Astrocyte (in vitro differentiated cells and primary cell): ENCODE data around the gene RPA3. TPM values are rescaled to one million over a fixed set of nuclear protein-coding genes. Genes with fewer than 3 reads are reported as not detected.

Experiments used
- DNase-seq: peaks from one replicate; pipeline ENCODE4 v3.0.0-alpha.2; 2010; ENCODE audit warnings: low read depth
- FAIRE-seq: peaks from 2 replicates; lab custom pipeline; 2011; peaks lifted over from hg19 to GRCh38; lab: Jason Lieb, UNC
- H2AFZ ChIP-seq: 2 replicates; pipeline ENCODE4 v1.6.0; 2012; ENCODE audit warnings: low read depth, low read length, inconsistent platforms
- H3K27ac ChIP-seq: 2 replicates; pipeline ENCODE4 v1.5.1; 2011; ENCODE audit warnings: low read depth, low read length, inconsistent platforms
- H3K27me3 ChIP-seq: 2 replicates; pipeline ENCODE4 v1.6.0; 2011; ENCODE audit warnings: low read length, inconsistent platforms; ENCODE audit not compliant: insufficient read depth
- H3K36me3 ChIP-seq: 2 replicates; pipeline ENCODE4 v1.5.1; 2011; ENCODE audit warnings: low read length, inconsistent platforms; ENCODE audit not compliant: insufficient read depth
- H3K4me1 ChIP-seq: 2 replicates; pipeline ENCODE4 v1.5.1; 2011; ENCODE audit warnings: low read length, inconsistent platforms; ENCODE audit not compliant: insufficient read depth
- H3K4me2 ChIP-seq: 2 replicates; pipeline ENCODE4 v1.6.0; 2012; ENCODE audit warnings: low read length, inconsistent platforms
- H3K4me3 ChIP-seq: 2 replicates; pipeline ENCODE4 v1.5.1; 2011; ENCODE audit warnings: low read depth, mild to moderate bottlenecking, low read length, inconsistent platforms; ENCODE audit not compliant: insufficient read depth
- H3K79me2 ChIP-seq: 2 replicates; pipeline ENCODE4 v1.6.0; 2012; ENCODE audit warnings: mild to moderate bottlenecking, low read length, inconsistent platforms; ENCODE audit not compliant: insufficient read depth
- H3K9ac ChIP-seq: 2 replicates; pipeline ENCODE4 v1.6.0; 2012; ENCODE audit warnings: mild to moderate bottlenecking, low read length, inconsistent platforms
- H3K9me3 ChIP-seq: 2 replicates; pipeline ENCODE4 v1.5.1; 2012; ENCODE audit warnings: low read depth, mild to moderate bottlenecking, low read length, inconsistent platforms; ENCODE audit not compliant: insufficient read depth
- H4K20me1 ChIP-seq: 2 replicates; pipeline ENCODE4 v1.6.0; 2012; ENCODE audit warnings: low read length, inconsistent platforms; ENCODE audit not compliant: insufficient read depth
- H3K27ac Mint-ChIP-seq: one replicate; pipeline ENCODE4 v1.8.0; 2021; ENCODE audit warnings: mild to moderate bottlenecking, mixed read lengths; ENCODE audit not compliant: unreplicated experiment
- H3K27me3 Mint-ChIP-seq: one replicate; pipeline ENCODE4 v1.8.0; 2021; ENCODE audit warnings: low read depth, mixed read lengths; ENCODE audit not compliant: unreplicated experiment
- H3K36me3 Mint-ChIP-seq: one replicate; pipeline ENCODE4 v1.8.0; 2021; ENCODE audit warnings: low read depth, mixed read lengths; ENCODE audit not compliant: unreplicated experiment
- H3K4me1 Mint-ChIP-seq: one replicate; pipeline ENCODE4 v1.8.0; 2021; ENCODE audit warnings: low read depth, mixed read lengths; ENCODE audit not compliant: unreplicated experiment
- H3K4me3 Mint-ChIP-seq: one replicate; pipeline ENCODE4 v1.8.0; 2021; ENCODE audit warnings: mild to moderate bottlenecking, moderate library complexity, mixed read lengths; ENCODE audit not compliant: unreplicated experiment
- H3K9me3 Mint-ChIP-seq: one replicate; pipeline ENCODE4 v1.8.0; 2021; ENCODE audit warnings: mild to moderate bottlenecking, mixed read lengths; ENCODE audit not compliant: unreplicated experiment
- EZH2 ChIP-seq: IDR thresholded peaks from 2 replicates; pipeline ENCODE4 v1.6.1; 2012; ENCODE audit warnings: mild to moderate bottlenecking, low read length, inconsistent platforms; ENCODE audit not compliant: insufficient read depth
- total RNA-seq: library from RNA; stranded (reverse); gene quantifications from 2 replicates; pipeline ENCODE4 v1.2.1, GENCODE V29; 2021
- TF ChIP-seq, protein P1 (sequence below): IDR thresholded peaks from 2 replicates; pipeline ENCODE4 v1.5.1; 2011; ENCODE audit warnings: low read depth, mild to moderate bottlenecking, inconsistent platforms, low read length, moderate library complexity; ENCODE audit not compliant: insufficient read depth

RPA3 gene
- total RNA-seq, 1 donor from 2014 or later, result 17.7 TPM

DNA sequence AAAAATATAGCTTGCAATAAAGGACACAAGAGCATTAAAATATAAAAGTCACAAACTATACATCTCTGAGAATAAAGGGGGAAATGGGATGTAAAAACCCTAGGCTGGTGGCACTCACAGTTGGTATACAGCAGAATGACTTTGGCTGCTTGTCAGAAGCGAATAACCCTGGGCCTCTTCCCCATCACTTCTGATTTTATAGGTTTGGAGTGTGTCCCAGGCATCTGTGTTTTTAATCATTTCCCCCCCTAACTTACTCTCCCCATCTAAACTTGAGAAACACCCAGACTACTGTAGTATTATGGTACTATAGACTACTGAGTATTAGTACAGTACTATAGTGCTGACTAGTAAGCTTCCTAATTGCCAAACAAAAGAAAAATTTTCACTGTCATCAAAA is 1.8 kb upstream of the RPA3 start:
- Histone ChIP-seq H3K4me1 (peaks cover 7% of the 10 kb centered on the region), H3K27me3 (no peaks in the 10 kb centered on the region), H3K9me3 (no peaks in the 10 kb centered on the region), H3K9ac (no peak overlapping the region), H3K4me2 (no peak overlapping the region), H2AFZ (no peak overlapping the region), H3K36me3 (no peaks in the 10 kb centered on the region), H3K4me3 (no peak overlapping the region), H3K79me2 (no peaks in the 10 kb centered on the region), H3K27ac (no peak overlapping the region), H4K20me1 (no peaks in the 10 kb centered on the region)
- Mint-ChIP-seq H3K36me3 (peaks cover 2% of the 10 kb centered on the region), H3K4me1 (peaks cover 17% of the 10 kb centered on the region), H3K27ac (no peak overlapping the region), H3K4me3 (no peak overlapping the region), H3K9me3 (no peaks in the 10 kb centered on the region), H3K27me3 (no peaks in the 10 kb centered on the region)
- TF ChIP-seq EZH2, result no peak
- TF ChIP-seq, protein P1, sequence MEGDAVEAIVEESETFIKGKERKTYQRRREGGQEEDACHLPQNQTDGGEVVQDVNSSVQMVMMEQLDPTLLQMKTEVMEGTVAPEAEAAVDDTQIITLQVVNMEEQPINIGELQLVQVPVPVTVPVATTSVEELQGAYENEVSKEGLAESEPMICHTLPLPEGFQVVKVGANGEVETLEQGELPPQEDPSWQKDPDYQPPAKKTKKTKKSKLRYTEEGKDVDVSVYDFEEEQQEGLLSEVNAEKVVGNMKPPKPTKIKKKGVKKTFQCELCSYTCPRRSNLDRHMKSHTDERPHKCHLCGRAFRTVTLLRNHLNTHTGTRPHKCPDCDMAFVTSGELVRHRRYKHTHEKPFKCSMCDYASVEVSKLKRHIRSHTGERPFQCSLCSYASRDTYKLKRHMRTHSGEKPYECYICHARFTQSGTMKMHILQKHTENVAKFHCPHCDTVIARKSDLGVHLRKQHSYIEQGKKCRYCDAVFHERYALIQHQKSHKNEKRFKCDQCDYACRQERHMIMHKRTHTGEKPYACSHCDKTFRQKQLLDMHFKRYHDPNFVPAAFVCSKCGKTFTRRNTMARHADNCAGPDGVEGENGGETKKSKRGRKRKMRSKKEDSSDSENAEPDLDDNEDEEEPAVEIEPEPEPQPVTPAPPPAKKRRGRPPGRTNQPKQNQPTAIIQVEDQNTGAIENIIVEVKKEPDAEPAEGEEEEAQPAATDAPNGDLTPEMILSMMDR, result no peak
- DNase-seq (no peak), FAIRE-seq (no peak)

DNA sequence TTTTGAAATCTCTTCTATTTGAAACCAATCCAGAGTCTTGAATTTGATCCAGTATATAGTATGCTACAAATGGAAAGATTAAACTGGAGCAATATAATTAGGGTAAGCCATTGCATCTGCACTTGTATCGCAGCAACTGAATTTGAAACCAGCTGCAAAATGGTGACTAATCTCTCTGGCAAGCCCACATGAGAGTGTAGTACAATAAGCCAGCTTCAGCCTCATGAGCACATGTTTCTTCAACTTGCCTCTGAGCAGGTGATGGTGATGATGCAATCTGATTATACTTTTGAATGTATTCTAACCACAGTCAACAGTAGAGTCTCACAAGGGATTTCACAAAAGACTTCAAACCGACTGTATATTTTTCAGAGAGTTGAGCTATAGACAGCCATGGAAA is 829 bp upstream of the RPA3 start:
- H3K4me2 ChIP-seq, result peak overlapping the region; percentile 37
- H3K9me3 Mint-ChIP-seq, result no peaks in the 10 kb centered on the region

DNA sequence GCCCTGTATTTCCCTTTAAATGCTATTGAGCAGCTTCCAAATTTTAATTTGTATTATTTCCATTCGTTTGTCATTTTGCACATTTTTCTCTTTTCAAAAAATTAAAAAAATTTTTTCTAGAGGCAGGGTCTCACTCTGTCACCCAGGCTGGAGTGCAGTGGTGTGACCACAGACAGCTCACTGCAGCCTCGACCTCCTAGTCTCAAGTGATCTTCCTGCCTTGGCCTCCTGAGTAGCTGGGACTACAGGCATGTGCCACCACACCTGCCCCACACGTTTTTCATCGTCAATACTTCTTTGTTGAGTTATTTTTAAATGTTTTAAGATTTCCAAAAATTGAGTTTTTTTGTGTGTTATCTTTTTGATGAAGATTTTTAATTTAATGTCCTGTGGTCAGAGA is 4.7 kb downstream of the RPA3 start:
- Histone ChIP-seq H3K27ac (no peak overlapping the region), H3K79me2 (no peaks in the 10 kb centered on the region), H3K9ac (no peak overlapping the region), H3K4me3 (no peak overlapping the region), H3K36me3 (no peaks in the 10 kb centered on the region), H2AFZ (no peak overlapping the region), H3K4me1 (no peaks in the 10 kb centered on the region), H3K4me2 (no peak overlapping the region), H3K9me3 (no peaks in the 10 kb centered on the region), H3K27me3 (no peaks in the 10 kb centered on the region), H4K20me1 (no peaks in the 10 kb centered on the region)
- no peak for TF ChIP-seq EZH2
- TF ChIP-seq, protein P1, result no peak
- FAIRE-seq (no peak), DNase-seq (no peak)
- H3K4me3 Mint-ChIP-seq, result no peak overlapping the region
- H3K27me3 Mint-ChIP-seq, result no peaks in the 10 kb centered on the region
- no peaks in the 10 kb centered on the region for H3K36me3 Mint-ChIP-seq
- peaks cover 11% of the 10 kb centered on the region for H3K4me1 Mint-ChIP-seq
- no peak overlapping the region for H3K27ac Mint-ChIP-seq
- H3K9me3 Mint-ChIP-seq, result no peaks in the 10 kb centered on the region

More for the DNA sequence above, 829 bp upstream of the RPA3 start:
- Histone ChIP-seq H3K79me2 (no peaks in the 10 kb centered on the region), H3K27ac (peak overlapping the region; percentile 14), H3K9ac (no peak overlapping the region), H3K4me1 (peaks cover 7% of the 10 kb centered on the region), H4K20me1 (no peaks in the 10 kb centered on the region), H2AFZ (no peak overlapping the region), H3K4me3 (no peak overlapping the region), H3K36me3 (no peaks in the 10 kb centered on the region), H3K9me3 (no peaks in the 10 kb centered on the region), H3K27me3 (no peaks in the 10 kb centered on the region)
- FAIRE-seq, result no peak
- DNase-seq, result peak; percentile 98
- Mint-ChIP-seq H3K4me3 (no peak overlapping the region), H3K4me1 (peaks cover 17% of the 10 kb centered on the region), H3K27ac (peak overlapping the region; percentile 97), H3K36me3 (peaks cover 2% of the 10 kb centered on the region), H3K27me3 (no peaks in the 10 kb centered on the region)
- no peak for TF ChIP-seq EZH2
- TF ChIP-seq, protein P1, result no peak
